Measurements from ENCODE around the gene TTLL10.

DNA sequence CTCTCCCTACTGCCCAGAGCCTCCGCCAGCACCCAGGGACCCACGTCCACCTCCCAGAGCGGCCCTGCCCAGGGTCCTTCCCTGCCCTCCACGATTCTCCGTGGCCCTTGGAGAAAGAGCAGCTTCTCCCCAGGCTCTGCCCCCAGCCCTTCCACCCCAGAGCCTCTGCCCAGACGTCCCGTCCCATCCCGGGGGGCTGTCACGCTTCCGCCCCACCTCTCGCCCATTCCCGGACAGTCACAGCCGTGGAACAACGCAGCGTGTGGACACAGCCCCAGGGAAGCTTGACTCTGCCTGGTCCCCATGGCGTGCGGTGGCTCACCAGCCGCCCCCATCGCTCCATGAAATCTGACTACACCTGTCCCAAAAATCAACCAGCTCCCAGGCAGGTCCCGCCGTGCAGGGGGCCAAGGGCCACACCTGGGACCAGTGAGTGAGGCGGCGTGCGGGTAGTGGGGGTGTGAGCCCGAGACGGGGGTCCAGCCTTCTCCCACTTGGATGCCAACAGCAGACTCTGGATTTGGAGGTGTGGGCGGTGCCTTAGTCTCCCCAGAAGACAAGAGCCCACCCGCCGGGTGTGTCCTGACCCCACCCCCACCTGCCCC is 12.5 kb upstream of the TTLL10 start:
- TF ChIP-seq, protein P1, sequence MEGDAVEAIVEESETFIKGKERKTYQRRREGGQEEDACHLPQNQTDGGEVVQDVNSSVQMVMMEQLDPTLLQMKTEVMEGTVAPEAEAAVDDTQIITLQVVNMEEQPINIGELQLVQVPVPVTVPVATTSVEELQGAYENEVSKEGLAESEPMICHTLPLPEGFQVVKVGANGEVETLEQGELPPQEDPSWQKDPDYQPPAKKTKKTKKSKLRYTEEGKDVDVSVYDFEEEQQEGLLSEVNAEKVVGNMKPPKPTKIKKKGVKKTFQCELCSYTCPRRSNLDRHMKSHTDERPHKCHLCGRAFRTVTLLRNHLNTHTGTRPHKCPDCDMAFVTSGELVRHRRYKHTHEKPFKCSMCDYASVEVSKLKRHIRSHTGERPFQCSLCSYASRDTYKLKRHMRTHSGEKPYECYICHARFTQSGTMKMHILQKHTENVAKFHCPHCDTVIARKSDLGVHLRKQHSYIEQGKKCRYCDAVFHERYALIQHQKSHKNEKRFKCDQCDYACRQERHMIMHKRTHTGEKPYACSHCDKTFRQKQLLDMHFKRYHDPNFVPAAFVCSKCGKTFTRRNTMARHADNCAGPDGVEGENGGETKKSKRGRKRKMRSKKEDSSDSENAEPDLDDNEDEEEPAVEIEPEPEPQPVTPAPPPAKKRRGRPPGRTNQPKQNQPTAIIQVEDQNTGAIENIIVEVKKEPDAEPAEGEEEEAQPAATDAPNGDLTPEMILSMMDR (conservative IDR thresholded peaks at IDR 0.05 in 1 of 2, IDR thresholded peaks at IDR 0.05 in 1 of 2; ENCODE audit: extremely low read depth in 1 of 2, insufficient read depth in 1 of 2, low read depth in 1 of 2, low read length in 2 of 2), result no peak
- no peak for TF ChIP-seq EZH2 (IDR thresholded peaks at IDR 0.05; ENCODE audit: borderline replicate concordance, low read length)
